BJ (cell line): Measurements from ENCODE around the gene ZBTB7B. TPM values are rescaled to one million over a fixed set of nuclear protein-coding genes. Genes with fewer than 3 reads are reported as not detected.

Experiments used
- CTCF ChIA-PET: fragments of 350-600 bp; formaldehyde crosslinking; extraction: SDS; loops from one replicate; lab custom pipeline; 2021; ENCODE audit warnings: antibody characterized with exemption, inconsistent platforms; lab: Yijun Ruan, JAX
- POLR2A ChIA-PET: fragments of 300-600 bp; sonication (Branson Sonifier 250); formaldehyde crosslinking; extraction: SDS; loops from one replicate; lab custom pipeline; 2021; ENCODE audit warnings: antibody characterized with exemption; lab: Charles Lee
- DNase-seq: peaks from one replicate; pipeline ENCODE4 v3.0.0-alpha.2; 2011; ENCODE audit warnings: low read depth
- H3K27me3 ChIP-seq: 2 replicates; pipeline ENCODE4 v1.6.0; 2011; ENCODE audit warnings: low read length; ENCODE audit not compliant: control insufficient read depth, insufficient read depth
- H3K36me3 ChIP-seq: 2 replicates; pipeline ENCODE4 v1.5.1; 2011; ENCODE audit warnings: low read length; ENCODE audit not compliant: control insufficient read depth, insufficient read depth
- H3K4me3 ChIP-seq: 2 replicates; pipeline ENCODE4 v1.5.1; 2011; ENCODE audit warnings: low read depth, mild to moderate bottlenecking, control low read depth, low read length
- CTCF ChIP-seq: IDR thresholded peaks from 2 replicates; pipeline ENCODE4 v1.5.1; 2011; ENCODE audit warnings: low read depth, mild to moderate bottlenecking, control low read depth, inconsistent platforms, low read length, moderate library complexity; ENCODE audit not compliant: insufficient read depth
- polyA plus RNA-seq: library from polyadenylated mRNA; depleted of rRNA; stranded (reverse); fragments of >200 nt; gene quantifications from 2 replicates; pipeline ENCODE4 v1.2.3, GENCODE V29; 2011

Gene ZBTB7B
- polyA plus RNA-seq, 1 experiment: 29.4 TPM

GRCh38 chr1:155040358-155041093 is 37.9 kb downstream of the ZBTB7B start:
- Histone ChIP-seq H3K27me3 (peaks cover 5% of the 10 kb centered on the region), H3K4me3 (no peak overlapping the region), H3K36me3 (no peaks in the 10 kb centered on the region)
- TF ChIP-seq CTCF: no peak
- CTCF ChIA-PET: interaction anchor here (1.7 to 11.9 kb wide), 8 partner anchors 9 to 51 kb away, joined by 5 to 168 read pairs (median 18); partner anchors contain the start of genes ADAM15 and EFNA4
- DNase-seq: no peak
- POLR2A ChIA-PET: no interaction called here

- ChIA-PET POLR2A (no interaction called here), CTCF (interaction anchor here (1.2 to 11.9 kb wide), 5 partner anchors 8 to 81 kb away, joined by 3 to 168 read pairs (median 55); partner anchors contain the start of genes ADAM15, EFNA4 and PYGO2)
- Histone ChIP-seq H3K27me3 (peaks cover 3% of the 10 kb centered on the region), H3K4me3 (no peak overlapping the region), H3K36me3 (no peaks in the 10 kb centered on the region)
- no peak for TF ChIP-seq CTCF
- no peak for DNase-seq
Observed at GRCh38 chr1:155042789-155043188, 40.2 kb downstream of the ZBTB7B start.

- H3K36me3 ChIP-seq: no peaks in the 10 kb centered on the region
- H3K4me3 ChIP-seq: no peak overlapping the region
- POLR2A ChIA-PET: no interaction called here
- CTCF ChIA-PET: interaction anchor here (2.9 to 11.9 kb wide), 4 partner anchors 11 to 41 kb away, joined by 31 to 168 read pairs (median 70); partner anchors contain the start of genes DCST1, DCST2 and EFNA4
- no peak for TF ChIP-seq CTCF
- H3K27me3 ChIP-seq: no peaks in the 10 kb centered on the region; the same call in 1 of the 2 replicates
- DNase-seq: no peak
Observed at GRCh38 chr1:155043301-155043702, 40.7 kb downstream of the ZBTB7B start.

- no peaks in the 10 kb centered on the region for H3K36me3 ChIP-seq
- no peaks in the 10 kb centered on the region; the same call in 1 of the 2 replicates for H3K27me3 ChIP-seq
- POLR2A ChIA-PET: no interaction called here
- DNase-seq: no peak
- TF ChIP-seq CTCF: no peak
- CTCF ChIA-PET: interaction anchor here (1.1 to 11.9 kb wide), 9 partner anchors 11 to 88 kb away, joined by 3 to 168 read pairs (median 10); partner anchors contain the start of genes DCST1, DCST2, EFNA4 and PBXIP1
- no peak overlapping the region for H3K4me3 ChIP-seq
Observed at GRCh38 chr1:155043793-155044192, 41.2 kb downstream of the ZBTB7B start.

GRCh38 chr1:155044365-155044764 is 41.8 kb downstream of the ZBTB7B start:
- ChIA-PET POLR2A (no interaction called here), CTCF (interaction anchor here (0.7 to 11.9 kb wide), 19 partner anchors 12 to 462 kb away, joined by 3 to 168 read pairs (median 4); partner anchors contain the start of genes DCST1, DCST2, EFNA4 and PBXIP1)
- no peak for TF ChIP-seq CTCF
- DNase-seq: no peak
- Histone ChIP-seq H3K4me3 (no peak overlapping the region), H3K27me3 (no peaks in the 10 kb centered on the region; the same call in 1 of the 2 replicates), H3K36me3 (no peaks in the 10 kb centered on the region)
